Vagina (tissue), 2 donors: Measurements from ENCODE around the gene NISCH.

ENCODE experiments used
- POLR2A ChIP-seq, 2 donors: fragments of 450-650 bp; IDR thresholded peaks; one replicate each; pipeline ENCODE4 v1.6.1; 2017; ENCODE audit warnings: antibody characterized with exemption in 2 of 2, mild to moderate bottlenecking in 2 of 2, moderate library complexity in 2 of 2
- TF ChIP-seq, protein P1 (sequence below), 3 experiments: fragments of 450-650 bp in 2 of 3; fragments of 200-600 bp in 1 of 3; sonication (generic) in 1 of 3; IDR thresholded peaks; one replicate each; pipeline ENCODE4 v1.5.1; 2017 to 2019; ENCODE audit warnings: antibody characterized with exemption in 3 of 3, mild to moderate bottlenecking in 2 of 3, moderate library complexity in 2 of 3

DNA sequence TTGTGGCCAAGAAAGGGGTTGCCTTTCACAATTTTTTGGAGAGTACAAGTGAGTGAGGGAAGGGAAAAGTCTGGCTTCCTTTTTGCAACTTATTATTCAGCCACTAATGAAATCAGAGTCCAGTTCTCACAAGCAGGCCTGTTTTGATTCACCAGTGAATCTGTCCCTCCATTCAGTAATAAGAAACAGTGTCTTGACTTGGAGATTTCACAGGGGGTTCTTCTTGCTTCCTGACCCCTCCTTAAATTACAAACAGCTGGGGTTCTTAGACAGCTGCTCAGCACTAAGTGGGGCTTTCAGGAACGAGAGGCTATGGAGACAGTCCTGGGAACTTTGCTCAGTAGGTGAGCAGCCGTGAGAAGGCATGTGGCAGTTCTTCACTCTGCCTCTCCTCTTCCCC lies 35.0 kb upstream of the NISCH start:
- TF ChIP-seq POLR2A (IDR thresholded peaks at IDR 0.05) = no peak
- TF ChIP-seq, protein P1, sequence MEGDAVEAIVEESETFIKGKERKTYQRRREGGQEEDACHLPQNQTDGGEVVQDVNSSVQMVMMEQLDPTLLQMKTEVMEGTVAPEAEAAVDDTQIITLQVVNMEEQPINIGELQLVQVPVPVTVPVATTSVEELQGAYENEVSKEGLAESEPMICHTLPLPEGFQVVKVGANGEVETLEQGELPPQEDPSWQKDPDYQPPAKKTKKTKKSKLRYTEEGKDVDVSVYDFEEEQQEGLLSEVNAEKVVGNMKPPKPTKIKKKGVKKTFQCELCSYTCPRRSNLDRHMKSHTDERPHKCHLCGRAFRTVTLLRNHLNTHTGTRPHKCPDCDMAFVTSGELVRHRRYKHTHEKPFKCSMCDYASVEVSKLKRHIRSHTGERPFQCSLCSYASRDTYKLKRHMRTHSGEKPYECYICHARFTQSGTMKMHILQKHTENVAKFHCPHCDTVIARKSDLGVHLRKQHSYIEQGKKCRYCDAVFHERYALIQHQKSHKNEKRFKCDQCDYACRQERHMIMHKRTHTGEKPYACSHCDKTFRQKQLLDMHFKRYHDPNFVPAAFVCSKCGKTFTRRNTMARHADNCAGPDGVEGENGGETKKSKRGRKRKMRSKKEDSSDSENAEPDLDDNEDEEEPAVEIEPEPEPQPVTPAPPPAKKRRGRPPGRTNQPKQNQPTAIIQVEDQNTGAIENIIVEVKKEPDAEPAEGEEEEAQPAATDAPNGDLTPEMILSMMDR (IDR thresholded peaks at IDR 0.05) = no peak
